Endothelial cell (in vitro differentiated cells): ENCODE data around the gene CFAP251. TPM values are rescaled to one million over a fixed set of nuclear protein-coding genes. Genes with fewer than 3 reads are reported as not detected.
A peak's percentile ranks its signal among the peaks of the same experiment; 100 is the strongest.

Experiments used
- DNase-seq: peaks from one replicate; pipeline ENCODE4 v3.0.0; 2021; ENCODE audit warnings: low spot score
- H3K27ac Mint-ChIP-seq: one replicate; pipeline ENCODE4 v1.8.0; 2021; ENCODE audit warnings: mixed read lengths, inconsistent platforms; ENCODE audit not compliant: unreplicated experiment
- H3K27me3 Mint-ChIP-seq: one replicate; pipeline ENCODE4 v1.8.0; 2021; ENCODE audit warnings: mild to moderate bottlenecking, moderate library complexity, mixed read lengths, inconsistent platforms; ENCODE audit not compliant: unreplicated experiment
- H3K36me3 Mint-ChIP-seq: one replicate; pipeline ENCODE4 v1.8.0; 2021; ENCODE audit warnings: mild to moderate bottlenecking, low read depth, mixed read lengths, inconsistent platforms; ENCODE audit not compliant: unreplicated experiment
- H3K4me1 Mint-ChIP-seq: one replicate; pipeline ENCODE4 v1.8.0; 2021; ENCODE audit warnings: mild to moderate bottlenecking, mixed read lengths, inconsistent platforms; ENCODE audit not compliant: unreplicated experiment
- H3K4me3 Mint-ChIP-seq: one replicate; pipeline ENCODE4 v1.8.0; 2021; ENCODE audit warnings: mild to moderate bottlenecking, mixed read lengths, inconsistent platforms; ENCODE audit not compliant: unreplicated experiment
- H3K9me3 Mint-ChIP-seq: one replicate; pipeline ENCODE4 v1.8.0; 2021; ENCODE audit warnings: mixed read lengths, inconsistent platforms; ENCODE audit not compliant: unreplicated experiment
- total RNA-seq: library from RNA; stranded (reverse); fragmentation: NEBNext Ultra II Directional; extraction: Animal tissue kit (Norgen Biotek cat#: 25700); gene quantifications from one replicate; pipeline ENCODE4 v1.2.1, GENCODE V29; 2021; ENCODE audit not compliant: unreplicated experiment
- TF ChIP-seq, protein P1 (sequence below): fragments of 200-600 bp; sonication (generic); IDR thresholded peaks from one replicate; pipeline ENCODE4 v1.5.0; 2021; ENCODE audit warnings: antibody characterized with exemption; ENCODE audit not compliant: unreplicated experiment

The CFAP251 gene
- total RNA-seq, 1 donor from 2014 or later = 0.80 TPM

DNA sequence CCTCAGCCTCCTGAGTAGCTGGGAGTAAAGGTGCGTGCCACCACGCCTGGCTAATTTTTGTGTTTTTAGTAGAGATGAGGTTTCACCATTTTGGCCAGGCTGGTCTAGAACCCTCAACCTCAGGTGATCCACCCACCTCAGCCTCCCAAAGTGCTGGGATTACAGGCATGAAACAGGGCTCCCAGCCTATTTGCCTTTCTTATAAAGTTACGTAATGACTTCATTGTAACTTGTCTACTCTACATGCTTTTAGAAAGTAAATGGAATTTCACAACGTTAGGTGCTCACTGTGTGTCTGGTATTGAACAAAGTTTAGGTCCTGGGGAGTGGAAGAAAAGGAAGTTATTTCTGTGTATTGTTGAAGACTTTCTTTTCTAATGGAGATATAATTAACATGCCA lies 12.5 kb downstream of the CFAP251 start:
- H3K9me3 Mint-ChIP-seq = no peaks in the 10 kb centered on the region
- peaks cover 24% of the 10 kb centered on the region for H3K4me1 Mint-ChIP-seq
- H3K36me3 Mint-ChIP-seq = peaks cover 2% of the 10 kb centered on the region
- TF ChIP-seq, protein P1, sequence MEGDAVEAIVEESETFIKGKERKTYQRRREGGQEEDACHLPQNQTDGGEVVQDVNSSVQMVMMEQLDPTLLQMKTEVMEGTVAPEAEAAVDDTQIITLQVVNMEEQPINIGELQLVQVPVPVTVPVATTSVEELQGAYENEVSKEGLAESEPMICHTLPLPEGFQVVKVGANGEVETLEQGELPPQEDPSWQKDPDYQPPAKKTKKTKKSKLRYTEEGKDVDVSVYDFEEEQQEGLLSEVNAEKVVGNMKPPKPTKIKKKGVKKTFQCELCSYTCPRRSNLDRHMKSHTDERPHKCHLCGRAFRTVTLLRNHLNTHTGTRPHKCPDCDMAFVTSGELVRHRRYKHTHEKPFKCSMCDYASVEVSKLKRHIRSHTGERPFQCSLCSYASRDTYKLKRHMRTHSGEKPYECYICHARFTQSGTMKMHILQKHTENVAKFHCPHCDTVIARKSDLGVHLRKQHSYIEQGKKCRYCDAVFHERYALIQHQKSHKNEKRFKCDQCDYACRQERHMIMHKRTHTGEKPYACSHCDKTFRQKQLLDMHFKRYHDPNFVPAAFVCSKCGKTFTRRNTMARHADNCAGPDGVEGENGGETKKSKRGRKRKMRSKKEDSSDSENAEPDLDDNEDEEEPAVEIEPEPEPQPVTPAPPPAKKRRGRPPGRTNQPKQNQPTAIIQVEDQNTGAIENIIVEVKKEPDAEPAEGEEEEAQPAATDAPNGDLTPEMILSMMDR = no peak
- no peak for DNase-seq
- H3K27ac Mint-ChIP-seq = peak overlapping the region; percentile 40
- H3K4me3 Mint-ChIP-seq = no peak overlapping the region
- no peaks in the 10 kb centered on the region for H3K27me3 Mint-ChIP-seq

DNA sequence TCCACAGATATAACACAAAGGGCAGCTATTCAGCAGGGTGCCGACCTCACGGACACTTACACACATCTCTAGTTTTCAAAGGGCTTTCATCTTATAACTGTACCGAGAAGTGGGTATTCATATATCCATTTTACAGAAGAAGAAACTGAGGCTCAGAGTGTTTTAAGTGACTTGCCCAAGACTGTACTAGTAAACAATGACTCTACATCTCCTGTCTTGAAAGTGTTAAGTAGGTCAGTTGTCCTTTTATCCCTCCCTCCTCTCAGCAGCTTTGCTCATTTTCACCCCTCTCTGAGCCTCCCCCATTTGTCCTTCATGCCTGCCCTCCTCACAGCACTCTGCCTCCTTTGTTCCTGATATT lies 13.8 kb downstream of the CFAP251 start:
- Mint-ChIP-seq H3K4me3 (peak overlapping the region; percentile 1), H3K9me3 (no peaks in the 10 kb centered on the region), H3K36me3 (peaks cover 13% of the 10 kb centered on the region), H3K27ac (peak overlapping the region; percentile 7), H3K27me3 (peaks cover 2% of the 10 kb centered on the region), H3K4me1 (peaks cover 21% of the 10 kb centered on the region)
- DNase-seq = no peak
- TF ChIP-seq, protein P1 = no peak

DNA sequence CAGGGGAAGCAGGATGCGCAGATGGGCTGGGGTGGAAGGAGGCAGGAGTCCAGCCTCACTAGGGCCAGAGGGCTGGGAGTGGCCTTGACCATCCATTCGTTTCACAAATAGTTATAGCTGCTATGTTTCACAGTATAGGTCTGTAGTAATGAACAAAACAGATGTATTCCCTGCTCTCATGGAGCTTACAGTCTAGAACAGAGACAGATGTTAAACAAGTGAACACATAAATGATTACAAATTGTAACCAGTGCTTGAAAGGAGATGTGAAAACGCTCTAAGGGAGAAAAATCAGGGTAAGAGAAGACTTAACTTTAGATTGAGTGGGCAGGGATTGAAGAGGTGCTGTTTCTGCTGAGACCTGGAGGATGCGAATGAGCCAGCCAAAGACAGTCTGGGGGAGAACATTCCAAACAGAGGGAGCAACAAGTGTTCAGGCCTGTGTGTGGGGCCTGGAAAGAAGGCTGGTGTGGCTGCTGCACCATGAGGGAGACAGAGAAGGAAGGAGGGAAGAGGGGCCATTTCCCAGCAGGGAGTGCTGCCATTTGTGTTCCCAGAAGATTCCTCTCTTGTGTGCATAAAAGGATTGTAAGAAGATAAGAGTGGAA lies 14.6 kb downstream of the CFAP251 start:
- Mint-ChIP-seq H3K4me3 (no peak overlapping the region), H3K27ac (no peak overlapping the region)

DNA sequence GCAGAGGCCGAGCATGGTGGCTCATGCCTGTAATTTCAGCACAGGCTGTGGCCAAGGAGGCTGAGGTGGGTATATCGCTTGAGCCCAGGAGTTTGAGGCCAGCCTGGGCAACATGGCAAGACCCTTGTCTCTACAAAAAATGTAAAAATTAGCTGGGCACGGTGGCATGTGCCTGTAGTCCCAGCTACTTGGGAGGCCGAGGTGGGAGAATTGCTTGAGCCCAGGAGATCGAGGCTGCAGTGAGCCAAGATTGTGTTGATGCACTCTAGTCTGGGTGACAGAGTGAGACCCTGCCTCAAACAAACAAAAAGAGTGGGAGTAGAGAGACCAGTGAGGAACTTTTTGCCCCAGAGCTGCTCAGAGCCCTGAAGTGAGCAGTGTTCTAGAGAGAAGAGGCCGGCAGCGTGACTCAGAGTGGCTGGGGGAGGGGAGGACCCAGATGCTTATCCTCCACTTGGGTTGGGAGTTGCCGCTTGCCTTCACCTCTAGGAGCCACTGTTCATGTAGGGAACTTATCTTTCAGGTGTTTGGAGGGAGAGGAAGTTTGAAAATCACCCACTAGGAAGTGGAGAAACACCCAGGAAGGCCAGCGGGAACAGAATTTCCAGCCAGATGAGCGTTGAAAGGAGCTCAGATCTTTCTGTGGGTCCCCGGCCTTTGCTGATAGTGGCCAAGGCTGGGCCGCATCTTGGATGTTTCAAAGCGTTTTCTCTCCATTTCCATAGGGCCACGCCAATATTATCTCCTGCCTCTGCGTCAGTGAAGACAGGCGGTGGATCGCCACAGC lies 15.3 kb downstream of the CFAP251 start:
- Mint-ChIP-seq H3K4me3 (no peak overlapping the region), H3K9me3 (no peaks in the 10 kb centered on the region), H3K27me3 (peaks cover 3% of the 10 kb centered on the region), H3K36me3 (peaks cover 19% of the 10 kb centered on the region), H3K27ac (no peak overlapping the region), H3K4me1 (peaks cover 18% of the 10 kb centered on the region)
- peak; percentile 10 for DNase-seq
- TF ChIP-seq, protein P1 = no peak

More for the DNA sequence above, 14.6 kb downstream of the CFAP251 start:
- Mint-ChIP-seq H3K4me1 (peaks cover 18% of the 10 kb centered on the region), H3K27me3 (peaks cover 3% of the 10 kb centered on the region), H3K9me3 (no peaks in the 10 kb centered on the region), H3K36me3 (peaks cover 19% of the 10 kb centered on the region)
- TF ChIP-seq, protein P1 = no peak
- DNase-seq = no peak

DNA sequence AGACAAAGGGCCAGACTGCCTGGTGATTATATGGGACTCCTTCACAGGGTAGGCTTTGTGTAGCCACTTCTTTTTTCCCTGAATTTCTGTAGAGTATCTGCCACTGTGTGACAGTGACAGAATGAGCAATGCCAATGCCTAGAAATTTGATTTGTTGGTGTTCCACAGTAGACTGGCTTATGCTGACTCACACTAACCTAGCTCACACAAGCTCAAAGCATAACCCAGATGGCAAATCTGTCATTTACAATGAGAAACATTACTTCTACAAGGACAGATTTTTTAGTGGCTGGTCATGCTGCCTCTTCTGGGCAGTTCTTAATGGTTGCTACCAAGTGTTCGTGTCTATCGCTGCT lies 15.9 kb downstream of the CFAP251 start:
- Mint-ChIP-seq H3K27me3 (peaks cover 3% of the 10 kb centered on the region), H3K4me1 (peaks cover 18% of the 10 kb centered on the region), H3K27ac (no peak overlapping the region), H3K36me3 (peaks cover 19% of the 10 kb centered on the region), H3K4me3 (no peak overlapping the region), H3K9me3 (no peaks in the 10 kb centered on the region)
- DNase-seq = no peak
- TF ChIP-seq, protein P1 = no peak
